Adipose tissue (tissue), 3 donors: ENCODE results near the gene BMP8B. TPM values are rescaled to one million over a fixed set of nuclear protein-coding genes. Genes with fewer than 3 reads are reported as not detected.
"Not testable (repeated sequence)": the region's sequence is repeated elsewhere in the genome, so short reads cannot be mapped to it uniquely, and the experiment has no call there.

Experiments
- H3K27ac ChIP-seq: one replicate; pipeline ENCODE4 v1.5.1; 2013; ENCODE audit warnings: low read depth, low read length
- WGBS, 3 donors: extraction: QIAGEN DNeasy Blood & Tissue Kit; methylation state at CpG; one replicate each; pipeline ENCODE4 v1.1.7; 2013; 5-methylcytosine and 5-hydroxymethylcytosine counted together
- polyA plus RNA-seq, 3 donors: library from polyadenylated mRNA; stranded (reverse); fragments of 200-250 nt; gene quantifications; one replicate each; pipeline ENCODE4 v1.2.3, GENCODE V29; 2013
- donor health status: healthy with polysubstance abuse.
- donor health status: Bipolar disorder and iron deficiency.
- donor health status: healthy.

BMP8B gene
- polyA plus RNA-seq, 3 donors: 0.67 to 3.1 (median 1.1) TPM

GRCh38 chr1:39817091-39817932 is 28.6 kb upstream of the BMP8B start:
- 45 to 60% (median 52%) methylated on average over 16 to 18 of the region's 24 CpGs for WGBS, 3 donors
- not testable (repeated sequence) for H3K27ac ChIP-seq

GRCh38 chr1:39816415-39817090 is 27.9 kb upstream of the BMP8B start:
- H3K27ac ChIP-seq: no peak overlapping the region
- WGBS, 3 donors: 15 to 19% (median 17%) methylated on average over 11 of the region's 11 CpGs

- 77 to 79% (median 78%) methylated on average over 3 of the region's 3 CpGs for WGBS, 3 donors
- H3K27ac ChIP-seq: no peak overlapping the region
These were observed 24.2 kb upstream of the BMP8B start for GRCh38 chr1:39812913-39813312.

- H3K27ac ChIP-seq: no peak overlapping the region
- WGBS, 3 donors: 66 to 80% (median 73%) methylated on average over 6 of the region's 8 CpGs
These were observed 20.3 kb upstream of the BMP8B start for GRCh38 chr1:39808784-39809517.

- WGBS, 3 donors: 86 to 100% (median 91%) methylated on average over 2 of the region's 2 CpGs
- no peak overlapping the region for H3K27ac ChIP-seq
These were observed 16.7 kb upstream of the BMP8B start for GRCh38 chr1:39805385-39805784.

- 74 to 81% (median 76%) methylated on average over 14 of the region's 14 CpGs for WGBS, 3 donors
- H3K27ac ChIP-seq: no peak overlapping the region
These were observed 14.0 kb upstream of the BMP8B start for GRCh38 chr1:39802496-39803260.

- H3K27ac ChIP-seq: no peak overlapping the region
- WGBS, 3 donors: 54 to 75% (median 71%) methylated on average over 3 of the region's 3 CpGs
These were observed 11.8 kb upstream of the BMP8B start for GRCh38 chr1:39800471-39800835.

GRCh38 chr1:39799770-39800470 is 11.3 kb upstream of the BMP8B start:
- 2 to 4% (median 2%) methylated on average over 8 of the region's 8 CpGs for WGBS, 3 donors
- no peak overlapping the region for H3K27ac ChIP-seq

- H3K27ac ChIP-seq: not testable (repeated sequence)
- WGBS, 3 donors: 36 to 47% (median 39%) methylated on average over 20 to 23 of the region's 26 CpGs
These were observed 10.4 kb upstream of the BMP8B start for GRCh38 chr1:39798859-39799769.

GRCh38 chr1:39795651-39796050 is 7.0 kb upstream of the BMP8B start:
- H3K27ac ChIP-seq: no peak overlapping the region
- WGBS, 3 donors: 12 to 45% (median 31%) methylated on average over 1 of the region's 1 CpG

GRCh38 chr1:39791838-39792237 is 3.2 kb upstream of the BMP8B start:
- H3K27ac ChIP-seq: no peak overlapping the region
- WGBS, 3 donors: 94 to 97% (median 94%) methylated on average over 2 of the region's 2 CpGs

- H3K27ac ChIP-seq: no peak overlapping the region
- WGBS, 3 donors: 47 to 56% (median 50%) methylated on average over 15 of the region's 15 CpGs
These were observed 976 bp upstream of the BMP8B start for GRCh38 chr1:39789571-39790110.

GRCh38 chr1:39788426-39788757 is 273 bp downstream of the BMP8B start:
- WGBS, 3 donors: 0 to 6% (median 1%) methylated on average over 16 to 51 of the region's 51 CpGs
- no peak overlapping the region for H3K27ac ChIP-seq

GRCh38 chr1:39787964-39788363 is 701 bp downstream of the BMP8B start:
- WGBS, 3 donors: 3 to 11% (median 9%) methylated on average over 41 to 55 of the region's 55 CpGs
- not testable (repeated sequence) for H3K27ac ChIP-seq

- 61 to 75% (median 72%) methylated on average over 11 of the region's 11 CpGs for WGBS, 3 donors
- no peak overlapping the region for H3K27ac ChIP-seq
These were observed 1.2 kb downstream of the BMP8B start for GRCh38 chr1:39787468-39787867.

GRCh38 chr1:39787108-39787375 is 1.6 kb downstream of the BMP8B start:
- H3K27ac ChIP-seq: not testable (repeated sequence)
- WGBS, 3 donors: 95 to 100% (median 96%) methylated on average over 4 to 5 of the region's 5 CpGs
